Mucosa of descending colon (tissue), 3 donors: ENCODE measurements around the gene AK5. TPM values are rescaled to one million over a fixed set of nuclear protein-coding genes. Genes with fewer than 3 reads are reported as not detected.

Experiments used
- ATAC-seq: fragments of 200-7000 bp; cut with Tn5 transposase; one replicate; pipeline ENCODE4 v1.9.1; 2020; ENCODE audit warnings: mild to moderate bottlenecking, moderate library complexity
- DNase-seq, 3 donors: peaks; one replicate each; pipeline ENCODE4 v3.0.0-alpha.2; 2020
- H3K36me3 ChIP-seq: fragments of 200-600 bp; one replicate; pipeline ENCODE4 v1.8.0; 2021; ENCODE audit warnings: low read depth, mild to moderate bottlenecking
- H3K4me1 ChIP-seq: fragments of 200-600 bp; one replicate; pipeline ENCODE4 v1.8.0; 2021; ENCODE audit warnings: low read depth, mild to moderate bottlenecking
- H3K4me3 ChIP-seq: fragments of 200-600 bp; one replicate; pipeline ENCODE4 v1.8.0; 2021; ENCODE audit warnings: mild to moderate bottlenecking
- H3K9me3 ChIP-seq: fragments of 200-600 bp; one replicate; pipeline ENCODE4 v1.8.0; 2021; ENCODE audit warnings: mild to moderate bottlenecking
- CTCF ChIP-seq: fragments of 200-600 bp; IDR thresholded peaks from one replicate; pipeline ENCODE4 v1.8.0; 2022; ENCODE audit warnings: antibody characterized with exemption, mild to moderate bottlenecking
- intact Hi-C, 2 donors: fragments of 100-400 bp; cut with DNase I in 1 of 2; cut with micrococcal nuclease in 1 of 2; formaldehyde crosslinking; loops; one replicate each; pipeline versions ENCODE4 v1.11.0 to v1.11.1; 2022; cut with DNase I, micrococcal nuclease
- total RNA-seq, 3 donors: library from RNA; stranded (reverse); fragmentation: NEBNext Ultra II Directional in 2 of 3; extraction: Animal tissue kit (Norgen Biotek cat#: 25700) in 2 of 3; gene quantifications; one replicate each; pipeline versions ENCODE4 v1.2.1 to v1.2.4, GENCODE V29; 2021 to 2023
- donor health status: DM: no; HTN: no; CAD: no; lungs with moderate emphysema.
- donor health status: DM: no; HTN: no; CAD: no.
- donor health status: DM: no; HTN: yes; CAD: no.

AK5 gene
- total RNA-seq, 3 donors from 2014 or later = 0.51 to 3.0 (median 0.84) TPM

GRCh38 chr1:77341195-77341594, 59.4 kb downstream of the AK5 start:
- ATAC-seq (no peak), DNase-seq (no peak)
- Histone ChIP-seq H3K4me3 (no peak overlapping the region), H3K36me3 (no peaks in the 10 kb centered on the region), H3K4me1 (no peaks in the 10 kb centered on the region), H3K9me3 (no peaks in the 10 kb centered on the region)
- intact Hi-C loops = no loop called here
- TF ChIP-seq CTCF = no peak

GRCh38 chr1:77342745-77343144, 60.9 kb downstream of the AK5 start:
- intact Hi-C loops = no loop called here
- DNase-seq = no peak
- TF ChIP-seq CTCF = no peak
- no peaks in the 10 kb centered on the region for H3K36me3 ChIP-seq
- H3K4me1 ChIP-seq = no peaks in the 10 kb centered on the region
- H3K4me3 ChIP-seq = no peak overlapping the region
- no peaks in the 10 kb centered on the region for H3K9me3 ChIP-seq
- ATAC-seq = no peak

- Histone ChIP-seq H3K9me3 (no peaks in the 10 kb centered on the region), H3K36me3 (no peaks in the 10 kb centered on the region), H3K4me1 (no peaks in the 10 kb centered on the region), H3K4me3 (no peak overlapping the region)
- no peak for DNase-seq
- no peak for TF ChIP-seq CTCF
- ATAC-seq = no peak
- intact Hi-C loops = no loop called here
These were observed 65.8 kb downstream of the AK5 start for GRCh38 chr1:77347646-77348045.

GRCh38 chr1:77348549-77348948, 66.7 kb downstream of the AK5 start:
- no peak for TF ChIP-seq CTCF
- intact Hi-C loops = no loop called here
- Histone ChIP-seq H3K36me3 (no peaks in the 10 kb centered on the region), H3K9me3 (no peaks in the 10 kb centered on the region), H3K4me3 (no peak overlapping the region), H3K4me1 (no peaks in the 10 kb centered on the region)
- no peak for DNase-seq
- ATAC-seq = no peak

GRCh38 chr1:77349275-77349674, 67.5 kb downstream of the AK5 start:
- DNase-seq (no peak), ATAC-seq (no peak)
- no peak overlapping the region for H3K4me3 ChIP-seq
- no peaks in the 10 kb centered on the region for H3K9me3 ChIP-seq
- intact Hi-C loops = no loop called here
- TF ChIP-seq CTCF = no peak
- no peaks in the 10 kb centered on the region for H3K36me3 ChIP-seq
- H3K4me1 ChIP-seq = no peaks in the 10 kb centered on the region
